EH (cell line): Measurements from ENCODE around the gene ARNT2.
"Not testable (repeated sequence)": the region's sequence is repeated elsewhere in the genome, so short reads cannot be mapped to it uniquely, and the experiment has no call there.

Experiments
- DNase-seq: peaks from one replicate; pipeline ENCODE4 v3.0.0-alpha.2; 2015; ENCODE audit warnings: low read depth

The ARNT2 gene

DNA sequence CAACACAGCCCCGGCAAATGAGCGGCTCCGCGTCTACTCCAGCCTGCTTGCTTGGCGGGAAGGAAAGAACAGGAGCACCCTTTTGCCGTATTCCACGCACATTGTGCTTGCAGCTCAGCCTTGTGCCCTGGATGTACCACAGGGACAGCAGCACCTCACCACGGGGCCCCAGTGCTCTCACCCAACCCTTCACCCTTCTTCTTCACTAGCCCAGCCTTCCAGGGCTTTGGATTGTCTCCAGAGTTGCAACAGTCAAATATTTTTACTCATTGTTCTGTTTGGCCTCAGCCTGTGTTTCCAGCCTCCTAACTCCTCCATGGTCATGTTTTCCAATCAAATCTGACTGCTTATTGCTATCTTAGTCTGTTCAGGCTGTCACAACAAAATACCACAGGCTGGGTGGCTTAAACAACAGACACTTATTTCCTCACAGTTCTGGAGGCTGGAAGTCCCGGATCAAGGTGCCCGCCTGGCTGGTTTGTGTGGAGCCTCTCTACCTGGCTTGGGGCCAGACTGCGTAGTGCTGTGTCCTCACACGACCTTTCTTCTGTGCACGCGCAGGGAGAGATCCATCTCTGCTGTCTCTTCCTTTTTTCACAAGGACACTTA lies 211.7 kb downstream of the ARNT2 start:
- DNase-seq = peak; percentile 82

DNA sequence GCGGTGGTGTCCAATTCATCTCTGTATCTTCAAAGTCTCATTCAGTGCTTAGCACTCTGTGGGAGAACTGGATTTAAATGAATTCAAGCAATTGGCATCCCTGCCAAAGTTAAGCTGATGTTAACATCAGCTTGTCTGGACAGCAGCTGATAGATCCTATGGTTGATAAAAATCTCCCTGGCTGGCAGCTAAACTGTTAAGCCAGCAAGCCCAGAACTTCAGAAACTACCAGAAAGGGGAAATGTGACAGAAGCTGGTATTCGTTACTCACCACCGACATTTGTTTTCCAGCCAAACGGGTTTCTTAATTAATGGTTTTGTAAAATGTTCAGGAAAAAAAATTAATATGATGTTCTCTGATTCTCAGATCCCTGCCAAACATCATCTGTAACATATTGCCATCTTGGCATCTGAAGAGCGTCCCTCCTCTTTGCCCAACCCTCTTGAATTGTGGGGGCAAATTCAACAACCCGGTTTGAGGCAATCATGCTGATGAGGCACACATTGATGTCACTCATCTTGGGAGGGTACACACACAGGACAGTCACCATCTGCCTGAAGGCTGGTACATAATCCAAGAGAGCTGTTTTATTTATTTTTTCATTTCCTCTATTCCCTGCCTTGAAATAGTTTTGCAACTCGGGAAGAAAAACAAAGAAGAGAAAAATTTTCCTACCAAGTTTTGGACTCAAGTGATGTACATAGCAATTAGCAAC lies 214.7 kb downstream of the ARNT2 start:
- peak; percentile 48 for DNase-seq

DNA sequence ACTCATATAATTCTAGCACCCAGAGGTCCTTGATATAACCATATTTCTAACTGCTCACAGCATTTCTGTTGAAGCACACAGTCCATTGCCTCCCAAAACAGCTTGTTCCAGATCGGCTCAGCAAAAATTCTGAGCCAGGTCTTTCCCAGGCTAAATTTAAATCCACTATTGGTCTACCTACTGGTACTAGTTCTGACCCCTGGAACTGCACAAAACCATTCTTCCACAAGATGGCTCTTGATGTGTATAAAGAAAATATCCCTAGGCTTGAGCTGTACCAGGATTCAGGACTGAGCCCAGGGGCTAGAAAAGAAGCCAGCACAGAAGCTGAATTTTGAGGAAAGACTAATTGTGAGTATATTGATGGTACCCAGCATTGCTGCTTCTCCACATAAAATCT lies 215.5 kb downstream of the ARNT2 start:
- DNase-seq = peak; percentile 53

DNA sequence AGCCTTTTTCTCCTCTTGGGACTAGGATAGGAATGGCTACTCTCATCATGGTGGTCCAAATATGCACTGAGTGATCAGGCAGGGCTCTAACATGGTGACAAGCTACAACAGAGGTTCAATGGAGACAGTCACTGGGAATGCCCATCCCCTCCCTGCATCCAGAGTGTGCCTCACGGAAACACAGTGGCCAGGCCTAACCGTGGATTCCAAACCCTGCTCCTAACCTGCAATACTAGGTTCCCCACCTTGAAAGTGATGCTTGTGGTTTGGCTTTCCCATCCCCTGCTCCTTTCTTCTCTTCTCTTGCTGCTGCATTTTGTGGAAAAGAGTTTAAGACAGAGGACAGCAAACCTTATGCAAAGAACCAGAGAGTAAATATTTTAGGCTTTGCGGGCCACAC lies 216.0 kb downstream of the ARNT2 start:
- DNase-seq = no peak

DNA sequence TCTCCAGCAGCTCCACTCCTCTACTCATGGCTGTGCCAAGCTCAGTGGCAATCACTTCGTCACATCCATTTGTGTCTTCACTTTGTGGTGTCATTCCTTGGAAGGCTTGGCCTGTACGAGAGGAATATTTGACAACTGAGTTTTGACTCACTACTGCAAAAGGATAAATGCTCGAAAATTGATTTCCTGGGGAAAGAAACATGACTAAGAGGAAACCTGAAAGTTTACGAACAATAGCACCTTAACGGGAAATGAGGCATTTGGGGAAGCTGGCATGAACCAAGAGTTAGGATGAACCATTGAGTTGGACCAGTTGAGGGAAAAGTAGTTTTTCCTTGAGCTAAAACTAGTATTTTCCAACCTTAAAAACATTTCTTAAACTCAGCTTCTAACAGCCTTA lies 216.7 kb downstream of the ARNT2 start:
- DNase-seq = peak; percentile 41

DNA sequence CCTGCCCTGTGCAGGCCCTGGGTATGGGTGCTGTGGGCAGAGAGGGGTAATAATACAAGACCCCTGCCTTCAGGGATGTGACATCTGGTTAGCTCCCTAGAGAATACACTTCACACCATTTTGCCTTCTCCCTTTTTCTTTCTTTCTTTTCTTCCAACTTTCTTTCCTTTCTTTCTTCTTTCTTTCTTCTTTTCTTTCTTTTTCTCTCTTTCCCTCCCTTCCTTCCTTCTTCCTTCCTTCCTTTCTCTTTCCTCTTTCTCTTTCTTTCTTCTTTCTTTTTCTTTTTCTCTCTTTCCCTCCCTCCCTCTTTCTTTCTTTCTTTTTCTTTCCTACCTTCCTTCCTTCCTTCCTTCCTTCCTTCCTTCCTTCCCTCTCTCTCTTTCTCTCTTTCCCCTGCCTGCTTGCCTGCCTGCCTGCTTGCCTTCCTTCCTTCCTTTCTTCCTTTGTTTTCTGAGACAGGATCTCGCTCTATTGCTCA lies 222.5 kb downstream of the ARNT2 start:
- DNase-seq = no peak

DNA sequence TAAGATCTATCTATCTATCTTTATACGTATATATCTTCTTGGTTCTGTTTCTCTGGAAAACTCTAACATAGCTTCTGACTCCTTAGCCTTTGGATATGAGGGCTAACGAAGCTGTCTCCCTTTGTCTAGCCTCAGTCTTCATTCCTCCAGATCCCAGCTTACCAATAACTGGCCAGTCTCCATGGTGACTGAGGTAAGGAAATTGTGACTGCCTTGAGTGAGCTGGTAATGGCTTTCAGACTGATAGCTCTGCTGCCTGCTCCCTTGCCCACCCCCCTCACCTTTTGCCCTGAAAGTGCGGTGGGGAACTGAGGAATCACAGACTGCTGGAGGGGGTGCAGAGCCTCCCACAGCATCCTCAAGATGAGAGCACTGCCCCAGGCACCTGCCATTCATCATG lies 225.2 kb downstream of the ARNT2 start:
- no peak for DNase-seq

DNA sequence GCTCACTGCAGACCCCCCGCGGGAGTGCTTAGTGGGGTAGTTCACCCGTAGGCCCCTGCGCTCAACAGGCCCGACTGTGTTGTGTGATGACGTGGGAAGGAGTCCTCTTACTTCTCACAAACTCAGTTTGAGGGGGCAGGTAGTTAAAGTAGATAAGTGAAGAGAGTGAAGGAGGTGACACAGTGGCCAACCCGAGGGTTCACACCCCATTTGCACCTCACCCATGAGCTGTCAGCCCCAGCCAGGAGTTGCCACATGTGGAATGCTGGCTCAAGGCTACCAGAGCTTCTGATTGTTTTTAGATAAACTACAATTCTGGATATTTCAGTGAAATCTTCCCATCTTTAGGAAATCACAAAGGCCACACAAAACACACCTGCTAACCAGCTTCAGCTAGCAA lies 226.8 kb downstream of the ARNT2 start:
- no peak for DNase-seq

DNA sequence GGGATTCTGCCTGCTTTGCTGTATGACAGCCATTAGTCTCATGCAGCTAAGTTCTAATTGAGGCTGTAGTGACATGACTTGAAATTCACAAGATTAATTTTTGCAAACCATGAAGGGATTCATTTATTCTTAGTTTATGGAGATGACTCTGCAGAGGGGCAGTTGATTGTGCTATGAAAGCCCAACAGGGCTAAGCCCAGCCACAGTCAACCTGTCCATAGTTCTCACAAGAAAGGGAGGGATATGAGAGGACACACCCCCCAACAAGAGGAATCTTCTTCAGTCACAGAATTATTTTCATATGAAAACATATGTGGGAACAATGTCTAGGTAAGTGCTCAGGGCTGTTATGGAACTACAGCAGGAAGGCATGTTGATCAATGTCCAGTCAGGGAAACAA lies 229.0 kb downstream of the ARNT2 start:
- no peak for DNase-seq

DNA sequence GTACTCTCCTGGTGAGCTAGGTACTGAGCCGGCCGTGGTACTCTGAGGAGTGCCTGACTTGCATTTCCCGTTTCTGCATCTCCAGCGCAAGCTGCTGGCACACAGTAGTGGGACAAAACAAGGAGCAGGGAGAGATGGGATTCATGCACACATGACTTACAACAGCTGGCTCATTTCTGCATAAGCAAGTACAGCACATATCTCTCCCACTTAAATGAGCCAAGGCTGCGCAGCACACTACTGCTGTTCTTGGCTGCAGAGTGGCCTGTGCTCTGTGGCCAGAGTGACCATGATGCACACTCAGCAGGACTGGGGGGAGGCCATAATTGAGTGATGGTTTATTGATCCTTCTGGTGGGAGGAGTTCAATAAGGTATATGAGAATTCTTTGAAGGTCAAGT lies 231.8 kb downstream of the ARNT2 start:
- no peak for DNase-seq

DNA sequence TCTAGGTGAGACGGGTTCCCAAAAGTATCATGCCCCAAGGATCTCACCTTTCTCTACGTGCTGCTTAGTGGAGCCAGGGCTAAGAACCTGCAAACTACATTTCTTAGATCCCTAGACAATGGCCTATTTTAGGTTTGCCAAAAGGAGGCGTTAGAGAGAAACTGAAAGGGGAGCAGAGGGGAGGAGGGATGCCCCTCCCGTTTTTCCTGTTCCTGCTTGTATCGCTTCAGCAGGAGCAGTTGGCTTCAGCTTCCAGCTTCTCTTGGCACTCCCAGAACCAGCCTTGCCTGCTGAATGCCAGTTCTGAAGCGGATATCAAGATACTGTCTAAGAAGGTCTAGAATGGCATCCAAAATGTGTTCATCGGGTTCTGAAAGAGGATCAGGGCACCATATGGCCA lies 232.5 kb downstream of the ARNT2 start:
- no peak for DNase-seq

DNA sequence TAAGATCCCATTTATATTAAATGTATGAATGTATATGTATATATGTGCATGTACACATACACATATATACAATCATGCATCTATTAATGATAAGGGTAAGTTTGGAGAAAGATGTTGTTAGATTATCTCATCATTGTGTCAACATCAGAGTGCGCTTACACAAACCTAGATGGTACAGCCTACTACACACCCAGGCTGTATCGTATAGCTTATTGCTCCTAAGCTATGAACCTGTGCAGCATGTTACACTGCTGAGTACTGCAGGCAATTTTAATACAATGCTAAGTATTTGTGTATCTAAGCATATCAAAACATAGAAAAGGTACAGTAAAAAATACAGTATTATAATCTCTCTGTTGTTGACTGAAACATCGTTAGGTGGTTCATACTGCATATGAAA lies 233.6 kb downstream of the ARNT2 start:
- DNase-seq = no peak

DNA sequence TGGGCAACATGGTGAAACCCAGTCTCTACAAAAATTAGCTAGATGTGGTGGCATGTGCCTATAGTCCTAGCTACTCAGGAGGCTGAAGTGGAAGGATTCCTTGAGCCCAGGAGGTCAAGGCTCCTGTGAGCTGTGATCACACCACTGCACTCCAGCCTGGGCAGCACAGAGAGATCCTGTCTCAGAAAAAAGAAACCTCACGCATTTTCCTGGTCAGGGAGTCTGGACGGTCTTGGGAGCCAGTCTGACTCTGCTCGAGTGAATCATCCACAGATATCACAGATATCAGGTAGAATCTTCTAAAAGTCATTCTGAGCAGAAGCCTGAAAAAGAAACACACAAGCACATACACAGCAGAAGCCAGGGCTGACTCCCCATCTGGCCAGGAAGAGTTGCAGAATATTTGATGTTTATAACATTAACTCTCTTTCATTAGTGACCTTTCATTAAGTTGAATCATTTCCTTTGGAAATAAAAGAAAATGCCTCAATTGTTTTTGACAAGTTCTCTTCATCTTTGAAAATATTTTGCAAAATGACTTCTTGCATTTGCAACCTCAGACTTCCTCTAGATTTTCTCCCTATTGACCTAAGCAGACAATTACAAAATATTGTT lies 234.5 kb downstream of the ARNT2 start:
- DNase-seq = peak; percentile 20

DNA sequence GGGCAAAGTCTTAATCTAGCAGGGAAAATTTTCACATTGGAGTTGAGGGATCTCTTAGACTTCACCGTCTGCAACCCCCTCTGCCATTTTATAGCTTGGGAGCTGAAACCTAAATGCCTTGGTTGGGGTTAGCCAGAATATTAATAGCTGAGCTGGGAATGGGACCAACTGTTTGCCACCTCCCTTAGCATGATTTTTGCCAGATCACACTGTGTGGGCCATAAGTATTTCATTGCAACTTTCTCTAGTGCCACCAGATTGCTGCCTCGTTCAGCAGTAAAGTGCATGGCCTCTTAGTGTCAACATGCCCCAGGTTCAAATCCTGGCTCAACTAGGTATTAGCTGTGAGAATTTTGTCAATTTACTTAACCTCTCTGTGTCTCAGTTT lies 235.0 kb downstream of the ARNT2 start:
- DNase-seq = no peak

DNA sequence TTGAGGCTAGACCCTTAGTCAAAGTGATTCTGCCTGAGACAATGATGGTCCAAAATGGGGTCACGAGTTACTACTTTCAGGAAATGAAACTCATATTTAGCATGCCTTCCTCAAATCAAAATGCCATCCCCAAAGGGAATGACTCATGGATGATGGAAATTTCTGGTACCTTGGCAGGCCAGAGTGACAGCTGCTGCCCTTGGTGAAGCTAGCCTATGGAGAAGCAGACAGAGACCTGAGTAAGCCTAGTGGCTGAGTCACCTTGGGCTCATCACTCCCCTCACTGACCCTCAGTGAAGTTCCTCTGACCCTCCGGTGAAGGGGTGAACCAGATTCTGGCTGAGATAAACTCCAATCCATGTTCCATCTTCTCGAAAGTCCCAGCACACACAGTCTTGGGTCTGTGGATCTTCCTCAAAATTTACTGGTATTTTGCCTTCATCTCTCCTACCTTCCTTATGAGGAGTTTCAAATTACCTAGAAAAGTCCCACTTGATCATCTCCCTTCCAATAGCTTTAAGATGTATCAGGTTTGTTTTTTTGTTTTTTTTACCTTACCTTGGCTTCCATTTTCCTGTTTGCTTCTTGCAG lies 236.4 kb downstream of the ARNT2 start:
- no peak for DNase-seq

DNA sequence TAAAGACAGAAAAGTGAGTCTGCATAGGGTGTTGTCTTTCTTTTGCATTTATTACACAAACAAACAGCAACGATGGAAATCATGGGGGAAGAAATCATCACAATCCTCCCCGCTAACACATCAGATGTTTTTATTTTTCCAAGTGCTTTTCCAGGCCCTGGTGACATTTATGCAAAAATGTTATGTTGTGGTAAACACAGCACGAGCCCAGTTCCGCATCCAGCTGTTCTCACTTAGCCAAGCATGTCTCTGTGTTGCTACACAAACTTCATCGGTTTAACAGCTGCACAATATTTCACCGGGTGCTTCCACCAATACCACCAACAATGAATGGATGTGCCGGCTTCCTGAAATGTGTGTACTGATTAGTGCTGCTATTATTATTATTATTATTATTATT lies 237.2 kb downstream of the ARNT2 start:
- no peak for DNase-seq

DNA sequence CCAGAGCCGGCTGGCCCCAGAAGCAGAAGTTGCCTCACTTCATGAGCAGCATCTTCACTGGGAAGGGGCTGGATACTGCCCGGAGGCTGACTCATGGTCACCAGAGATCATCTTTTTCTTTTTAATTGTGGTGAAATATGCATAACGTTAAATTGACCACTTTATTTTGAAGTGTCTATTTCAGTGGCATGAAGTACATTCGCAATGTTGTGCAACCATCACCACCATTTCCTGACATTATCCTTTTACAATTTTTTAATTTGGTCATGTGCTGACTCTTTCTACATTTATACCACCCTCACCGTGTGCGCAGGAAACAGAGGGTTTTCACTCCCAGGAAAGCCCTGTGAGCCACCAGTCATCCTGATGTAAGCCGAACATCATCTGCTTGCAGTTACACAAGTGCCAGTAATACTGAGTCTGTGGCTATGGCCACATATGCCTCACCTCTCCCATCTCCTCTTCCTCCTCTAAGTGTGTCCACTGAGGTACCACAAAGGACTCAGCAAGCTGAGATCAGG lies 239.3 kb downstream of the ARNT2 start:
- peak; percentile 79 for DNase-seq

DNA sequence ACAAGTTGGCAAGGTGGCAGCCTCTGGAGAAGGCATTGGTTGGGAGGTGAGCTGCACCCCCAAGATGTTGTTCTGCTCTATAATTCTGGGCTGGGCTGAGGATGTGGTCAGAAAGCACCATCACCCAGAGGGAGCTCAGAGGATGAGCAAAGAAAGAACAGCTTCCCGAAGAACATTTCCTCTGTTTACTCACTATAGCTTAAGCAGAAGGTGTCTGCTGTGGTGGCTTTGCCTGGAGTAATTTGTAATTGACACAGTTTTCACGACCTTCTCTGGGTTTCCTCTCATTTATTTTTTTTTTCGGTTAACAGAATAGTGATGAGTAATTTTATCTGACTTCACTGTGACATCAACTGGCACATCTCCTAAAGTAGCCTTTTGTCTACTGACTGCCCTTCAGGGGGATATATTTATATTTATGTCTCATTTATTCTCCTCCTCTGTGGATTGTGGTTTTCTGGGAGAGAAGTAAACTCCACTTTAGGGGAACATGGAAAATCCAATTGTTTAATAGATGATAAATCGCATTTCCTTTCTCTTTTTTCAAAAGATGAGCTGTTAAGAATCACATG lies 241.4 kb downstream of the ARNT2 start:
- DNase-seq = peak; percentile 55

DNA sequence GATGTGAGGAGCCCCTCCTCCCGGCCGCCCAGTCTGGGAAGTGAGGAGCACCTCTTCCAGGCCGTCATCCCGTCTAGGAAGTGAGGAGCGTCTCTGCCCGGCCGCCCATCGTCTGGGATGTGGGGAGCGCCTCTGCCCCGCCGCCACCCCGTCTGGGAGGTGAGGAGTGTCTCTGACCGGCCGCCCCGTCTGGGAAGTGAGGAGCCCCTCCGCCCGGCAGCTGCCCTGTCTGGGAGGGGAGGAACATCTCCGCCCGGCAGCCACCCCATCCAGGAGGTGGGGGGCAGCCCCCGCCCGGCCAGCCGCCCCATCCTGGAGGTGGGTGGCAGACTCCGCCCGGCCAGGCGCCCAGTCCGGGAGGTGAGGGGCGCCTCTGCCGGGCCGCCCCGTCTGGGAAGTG lies 243.2 kb downstream of the ARNT2 start:
- DNase-seq = not testable (repeated sequence)
